GM12878 (cell line): ENCODE data around the gene METAP1D. TPM values are rescaled to one million over a fixed set of nuclear protein-coding genes. Genes with fewer than 3 reads are reported as not detected.

Source experiments
- ATAC-seq: fragments of 200-7000 bp; cut with Tn5 transposase; 3 replicates; pipeline ENCODE4 v1.9.1; 2020; ENCODE audit warnings: mild to moderate bottlenecking, moderate library complexity
- BruUV-seq: library from RNA; stranded (reverse); fragments of 400-500 nt; replicated peaks from 2 replicates; lab custom pipeline; 2021; lab: Mats Ljungman, UMichigan
- CTCF ChIA-PET: fragments of 300-600 bp; sonication (Branson Sonifier 250); formaldehyde crosslinking; extraction: SDS; loops from one replicate; lab custom pipeline; 2021; ENCODE audit warnings: inconsistent platforms; lab: Yijun Ruan, JAX
- POLR2A ChIA-PET: fragments of 350-600 bp; formaldehyde crosslinking; extraction: SDS; loops from one replicate; lab custom pipeline; 2021; ENCODE audit warnings: inconsistent platforms; lab: Charles Lee
- RAD21 ChIA-PET: fragments of 300-600 bp; sonication (Branson Sonifier 250); formaldehyde crosslinking; loops from one replicate; lab custom pipeline; 2023; ENCODE audit warnings: antibody characterized with exemption; ENCODE audit not compliant: unreplicated experiment; lab: Charles Lee
- SMC1A ChIA-PET: fragments of 300-600 bp; sonication (Branson Sonifier 250); formaldehyde crosslinking; loops from one replicate; lab custom pipeline; 2023; ENCODE audit not compliant: unreplicated experiment, uncharacterized antibody; lab: Charles Lee
- DNase-seq: peaks from one replicate; pipeline ENCODE4 v3.0.0-alpha.2; 2011; ENCODE audit warnings: low read depth, low spot score
- FAIRE-seq: peaks from 3 replicates; lab custom pipeline; 2011; peaks lifted over from hg19 to GRCh38; lab: Jason Lieb, UNC
- H2AFZ ChIP-seq: 2 replicates; pipeline ENCODE4 v1.6.0; 2011; ENCODE audit warnings: low read depth, low read length, control low read depth; ENCODE audit not compliant: control insufficient read depth
- H3K27ac ChIP-seq: 2 replicates; pipeline ENCODE4 v1.5.1; 2011; ENCODE audit warnings: control low read depth; ENCODE audit not compliant: control insufficient read depth, insufficient read depth
- H3K27me3 ChIP-seq, 2 experiments: replicated peaks in 1 of 2; 2 replicates each; pipeline versions ENCODE4 v1.6.0 to v1.6.1; 2011; ENCODE audit warnings: low read length in 1 of 2; ENCODE audit not compliant: control insufficient read depth in 2 of 2, insufficient read depth in 2 of 2
- H3K36me3 ChIP-seq, 2 experiments: 2 replicates each; pipeline ENCODE4 v1.5.1; 2011; ENCODE audit warnings: low read length in 1 of 2; ENCODE audit not compliant: control insufficient read depth in 2 of 2, insufficient read depth in 2 of 2
- H3K4me1 ChIP-seq: 2 replicates; pipeline ENCODE4 v1.6.1; 2011; ENCODE audit warnings: mild to moderate bottlenecking, low read length, moderate library complexity, mixed read lengths; ENCODE audit not compliant: control insufficient read depth, insufficient read depth
- H3K4me2 ChIP-seq: 2 replicates; pipeline ENCODE4 v1.6.0; 2011; ENCODE audit warnings: control low read depth; ENCODE audit not compliant: control insufficient read depth, insufficient read depth
- H3K4me3 ChIP-seq: fragments of 200-600 bp; sonication (generic); 2 replicates; pipeline ENCODE4 v1.5.1; 2016
- H3K79me2 ChIP-seq: 2 replicates; pipeline ENCODE4 v1.6.0; 2011; ENCODE audit warnings: low read length; ENCODE audit not compliant: control insufficient read depth, insufficient read depth
- H3K9ac ChIP-seq: 2 replicates; pipeline ENCODE4 v1.8.0; 2011; ENCODE audit warnings: low read length, control low read depth, mixed read lengths; ENCODE audit not compliant: control insufficient read depth, insufficient read depth
- H3K9me3 ChIP-seq: replicated peaks from 3 replicates; pipeline ENCODE4 v1.5.1; 2011; ENCODE audit warnings: mild to moderate bottlenecking, low read length; ENCODE audit not compliant: control insufficient read depth, insufficient read depth
- H4K20me1 ChIP-seq: 2 replicates; pipeline ENCODE4 v1.6.0; 2011; ENCODE audit not compliant: control insufficient read depth, insufficient read depth
- ASH2L ChIP-seq: fragments of 300-600, 200-600 bp; sonication (generic); IDR thresholded peaks from 2 replicates; pipeline ENCODE4 v1.6.1; 2017; ENCODE audit warnings: low read depth, mild to moderate bottlenecking, borderline replicate concordance
- BCLAF1 ChIP-seq: fragments of 450-650 bp; IDR thresholded peaks from 2 replicates; pipeline ENCODE4 v1.6.1; 2017; ENCODE audit warnings: antibody characterized with exemption, mild to moderate bottlenecking, moderate library complexity
- BMI1 ChIP-seq: fragments of 450-650 bp; IDR thresholded peaks from 2 replicates; pipeline ENCODE4 v1.6.1; 2016; ENCODE audit warnings: mild to moderate bottlenecking, moderate library complexity, borderline replicate concordance
- HDGF ChIP-seq: fragments of 450-650 bp; IDR thresholded peaks from 2 replicates; pipeline ENCODE4 v1.6.1; 2016; ENCODE audit warnings: antibody characterized with exemption
- IKZF2 ChIP-seq, 2 experiments: fragments of 450-650 bp; IDR thresholded peaks; 2 replicates each; pipeline ENCODE4 v1.6.1; 2017; ENCODE audit warnings: mild to moderate bottlenecking in 2 of 2, moderate library complexity in 2 of 2
- IRF5 ChIP-seq: fragments of 450-650 bp; IDR thresholded peaks from 2 replicates; pipeline ENCODE4 v1.6.1; 2017; ENCODE audit warnings: borderline replicate concordance
- JUNB ChIP-seq: IDR thresholded peaks from 2 replicates; pipeline ENCODE4 v1.6.1; 2016; ENCODE audit warnings: antibody characterized with exemption, mild to moderate bottlenecking
- MLLT1 ChIP-seq: fragments of 450-650 bp; IDR thresholded peaks from 2 replicates; pipeline ENCODE4 v1.6.1; 2016; ENCODE audit warnings: mild to moderate bottlenecking
- PAX8 ChIP-seq: fragments of 450-650 bp; IDR thresholded peaks from 2 replicates; pipeline ENCODE4 v1.6.1; 2017; ENCODE audit warnings: mild to moderate bottlenecking, moderate library complexity
- POLR2A ChIP-seq: IDR thresholded peaks from 2 replicates; pipeline ENCODE4 v1.6.1; 2011; ENCODE audit warnings: low read depth, mild to moderate bottlenecking, low read length
- RELB ChIP-seq: fragments of 450-650 bp; IDR thresholded peaks from 2 replicates; pipeline ENCODE4 v1.6.1; 2017; ENCODE audit warnings: low read depth, mild to moderate bottlenecking, moderate library complexity
- SP1 ChIP-seq: IDR thresholded peaks from one replicate; pipeline ENCODE4 v1.6.1; 2011; ENCODE audit warnings: low read depth, low read length
- TARDBP ChIP-seq: IDR thresholded peaks from 2 replicates; pipeline ENCODE4 v1.6.1; 2016; ENCODE audit warnings: borderline replicate concordance
- USF2 ChIP-seq: IDR thresholded peaks from 2 replicates; pipeline ENCODE4 v1.6.1; 2011; ENCODE audit warnings: low read depth, low read length, improper control_type of control experiment, borderline replicate concordance
- YBX1 ChIP-seq: fragments of 450-650 bp; IDR thresholded peaks from 2 replicates; pipeline ENCODE4 v1.6.1; 2016; ENCODE audit warnings: antibody characterized with exemption
- ZBTB33 ChIP-seq: fragments of 450-650 bp; IDR thresholded peaks from 2 replicates; pipeline ENCODE4 v1.6.1; 2017; ENCODE audit warnings: mild to moderate bottlenecking
- WGBS: methylation state at CpG from one replicate; pipeline ENCODE4 v1.1.6; 2016; ENCODE audit warnings: low lambda C conversion rate; ENCODE audit not compliant: insufficient replicate concordance, insufficient coverage; ENCODE audit errors: missing lambda C conversion rate; 5-methylcytosine and 5-hydroxymethylcytosine counted together
- in situ Hi-C: fragments of 300-500 bp; cut with MboI; formaldehyde crosslinking; loops from 9 replicates; pipeline ENCODE4 v1.14.3; 2018; ENCODE audit warnings: mixed read lengths
- intact Hi-C: fragments of 100-400 bp; cut with micrococcal nuclease; formaldehyde crosslinking; loops from one replicate; pipeline ENCODE4 v1.14.2; 2022; ENCODE audit not compliant: unreplicated experiment
- polyA plus RNA-seq, 11 experiments: library from polyadenylated mRNA; depleted of rRNA in 4 of 11; unstranded in 6 of 11; stranded (reverse) in 5 of 11; fragments of >200 nt; fragmentation: Nextera tagmentation in 4 of 11; fragmentation: Illumina TruSeq in 1 of 11; extraction: Ambion mirVana in 4 of 11; extraction: Trizol in 1 of 11; gene quantifications; 1 replicate in 1 of 11; 2 replicates in 10 of 11; pipeline versions ENCODE4 v1.2.1 to v1.2.3, GENCODE V29; 2011 to 2016; ENCODE audit warnings: inconsistent platforms in 2 of 11, missing spikeins in 2 of 11, low read depth in 1 of 11
- total RNA-seq, 4 experiments: library from RNA; depleted of rRNA in 3 of 4; stranded (reverse); fragments of >200 nt in 3 of 4; fragmentation: Illumina TruSeq in 1 of 4; extraction: Trizol in 1 of 4; gene quantifications; 2 replicates each; pipeline versions ENCODE4 v1.2.1 to v1.2.3, GENCODE V29; 2013 to 2021

Gene METAP1D
- total and polyA plus RNA-seq, 10 of the 15 experiments (the other 5 are each of a cell fraction or from before 2014, with no cell fraction given), result 4.5 to 12.1 (median 7.8) TPM

- Histone ChIP-seq H3K4me3 (no peak overlapping the region), H3K9me3 (no peaks in the 10 kb centered on the region), H3K36me3 (no peaks in the 10 kb centered on the region), H3K4me2 (no peak overlapping the region), H3K79me2 (no peaks in the 10 kb centered on the region), H3K27me3 (no peaks in the 10 kb centered on the region), H3K4me1 (no peaks in the 10 kb centered on the region), H4K20me1 (no peaks in the 10 kb centered on the region), H2AFZ (no peak overlapping the region), H3K27ac (no peak overlapping the region), H3K9ac (no peak overlapping the region)
- intact Hi-C loops, result no loop called here
- CTCF ChIA-PET, result interaction anchor here (0.7 to 4.5 kb wide), 7 partner anchors 11 to 1187 kb away, joined by 3 to 23 read pairs (median 4); partner anchors contain the start of gene DLX2
- DNase-seq (no peak), FAIRE-seq (no peak), ATAC-seq (no peak)
- no TSS peak for BruUV-seq
- 80% methylated on average over 3 of the region's 3 CpGs for WGBS
- SMC1A ChIA-PET, result interaction anchor here (1.9 to 2.3 kb wide), 3 partner anchors 10 to 542 kb away, joined by 4 to 8 read pairs (median 6); no protein-coding TSS in a partner anchor
- in situ Hi-C loops, result loop anchor here (25.0 kb wide), 1 partner anchor 302 kb away; no protein-coding TSS in a partner anchor
- POLR2A ChIA-PET, result no interaction called here
- RAD21 ChIA-PET, result no interaction called here
- TF ChIP-seq IRF5 (no peak), IKZF2 (IDR thresholded peaks at IDR 0.05) (no peak), POLR2A (no peak), PAX8 (no peak), USF2 (no peak), YBX1 (no peak), ASH2L (no peak), RELB (no peak), BMI1 (no peak), JUNB (no peak), ZBTB33 (no peak), HDGF (no peak), BCLAF1 (no peak), MLLT1 (no peak), TARDBP (no peak), SP1 (no peak)
Observed at GRCh38 chr2:172114579-172114978, 114.8 kb downstream of the METAP1D start.
